T-helper 2 cell treated with Interferon-gamma antibody and Interleukin-4, amounts not matched to agents 5 μg/mL and 100 μg/mL, for 36 hours (primary cell): Measurements from ENCODE around the gene ZCCHC7.

ENCODE experiments used
- DNase-seq: peaks from one replicate; pipeline ENCODE4 v3.0.0; 2021; ENCODE audit warnings: low spot score
- H3K27ac Mint-ChIP-seq: one replicate; pipeline ENCODE4 v1.8.0; 2021; ENCODE audit warnings: mild to moderate bottlenecking, mixed read lengths
- H3K27me3 Mint-ChIP-seq: one replicate; pipeline ENCODE4 v1.8.0; 2021; ENCODE audit warnings: low read depth, mixed read lengths
- H3K36me3 Mint-ChIP-seq: one replicate; pipeline ENCODE4 v1.8.0; 2021; ENCODE audit warnings: low read depth, mixed read lengths
- H3K4me1 Mint-ChIP-seq: one replicate; pipeline ENCODE4 v1.8.0; 2021; ENCODE audit warnings: low read depth, mixed read lengths
- H3K4me3 Mint-ChIP-seq: one replicate; pipeline ENCODE4 v1.8.0; 2022; ENCODE audit warnings: mild to moderate bottlenecking, moderate library complexity, mixed read lengths
- H3K9me3 Mint-ChIP-seq: one replicate; pipeline ENCODE4 v1.8.0; 2021; ENCODE audit warnings: mixed read lengths

Gene ZCCHC7

DNA sequence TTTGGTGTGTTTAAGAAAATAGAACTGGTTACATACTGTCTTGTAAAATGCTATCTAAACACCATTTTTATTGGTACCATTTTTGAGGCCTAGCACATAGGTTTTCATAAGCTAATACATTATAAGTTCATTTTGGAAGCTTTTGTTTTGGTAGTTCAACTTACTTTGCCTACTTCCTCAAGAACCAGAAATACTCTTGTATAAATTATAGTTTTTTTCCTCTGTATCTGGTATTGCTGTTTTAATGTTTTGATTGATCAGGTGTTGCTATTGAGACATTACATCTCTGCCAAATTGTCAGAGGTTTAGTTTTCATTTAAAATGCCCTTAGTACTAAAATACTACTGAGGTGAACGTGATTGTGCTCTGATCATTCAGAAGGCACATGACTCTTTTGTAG lies 211.5 kb downstream of the ZCCHC7 start:
- DNase-seq, result no peak
- Mint-ChIP-seq H3K9me3 (no peaks in the 10 kb centered on the region), H3K4me1 (no peaks in the 10 kb centered on the region), H3K4me3 (no peak overlapping the region), H3K36me3 (no peaks in the 10 kb centered on the region), H3K27me3 (no peaks in the 10 kb centered on the region), H3K27ac (no peak overlapping the region)

DNA sequence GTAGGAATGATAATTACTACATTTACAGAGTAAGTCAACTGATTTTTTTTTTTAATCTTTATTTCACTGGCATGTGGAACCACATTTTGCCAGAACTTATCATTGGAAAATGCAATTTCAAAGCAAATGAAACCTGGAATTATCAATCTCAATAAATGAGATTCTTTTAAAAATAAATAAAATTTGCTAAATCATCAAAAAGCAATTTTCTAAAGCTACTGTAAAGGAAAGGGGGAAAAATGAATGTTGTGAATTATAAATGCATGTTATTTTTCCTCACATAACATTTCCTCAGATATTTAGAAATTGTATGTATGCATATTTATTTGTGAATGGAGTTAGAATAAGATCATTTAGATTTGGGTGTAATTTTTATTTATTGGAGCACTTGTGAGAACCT lies 212.2 kb downstream of the ZCCHC7 start:
- Mint-ChIP-seq H3K4me3 (no peak overlapping the region), H3K9me3 (no peaks in the 10 kb centered on the region), H3K36me3 (no peaks in the 10 kb centered on the region), H3K4me1 (no peaks in the 10 kb centered on the region), H3K27ac (no peak overlapping the region), H3K27me3 (no peaks in the 10 kb centered on the region)
- no peak for DNase-seq

DNA sequence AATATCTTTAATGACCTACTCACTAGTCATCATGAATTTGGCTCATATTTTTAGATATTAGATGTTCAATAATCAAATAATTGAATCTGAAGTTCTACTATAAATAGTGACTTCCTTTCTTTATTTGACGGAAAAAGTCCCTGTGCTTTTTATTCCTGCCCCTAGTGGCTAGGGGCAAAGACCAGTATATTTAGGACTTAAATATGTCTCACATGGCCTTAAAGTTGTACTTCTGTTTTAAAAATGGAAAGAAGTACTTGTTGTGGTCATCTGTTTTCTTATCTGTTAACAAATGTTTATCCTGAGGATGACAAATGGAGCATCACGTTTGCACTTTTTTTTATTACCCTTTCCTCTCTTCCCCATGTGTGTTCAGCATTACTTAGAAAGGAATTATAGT lies 212.9 kb downstream of the ZCCHC7 start:
- Mint-ChIP-seq H3K9me3 (no peaks in the 10 kb centered on the region), H3K4me3 (no peak overlapping the region), H3K4me1 (peaks cover 1% of the 10 kb centered on the region), H3K27ac (no peak overlapping the region), H3K36me3 (no peaks in the 10 kb centered on the region), H3K27me3 (no peaks in the 10 kb centered on the region)
- DNase-seq, result no peak

DNA sequence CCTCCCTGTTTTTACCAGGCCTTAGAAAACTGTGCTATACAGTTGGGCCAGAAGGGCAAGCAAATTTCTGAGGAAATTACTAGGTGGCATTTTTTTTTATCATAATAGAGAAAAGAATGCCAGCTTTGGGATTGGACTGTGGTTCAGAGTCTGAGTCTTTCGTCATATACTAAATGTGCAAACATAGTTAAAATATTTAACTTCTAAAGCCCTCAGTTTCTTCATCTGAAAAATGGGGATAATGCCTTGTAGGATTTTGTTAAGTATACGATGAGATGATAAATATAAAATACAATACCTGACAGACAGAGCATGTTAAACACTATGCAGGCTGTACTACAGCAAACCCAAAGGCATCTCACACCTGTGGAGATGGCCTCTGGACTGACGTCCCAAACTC lies 214.9 kb downstream of the ZCCHC7 start:
- H3K27ac Mint-ChIP-seq, result no peak overlapping the region
- no peak overlapping the region for H3K4me3 Mint-ChIP-seq
- no peaks in the 10 kb centered on the region for H3K36me3 Mint-ChIP-seq
- H3K9me3 Mint-ChIP-seq, result no peaks in the 10 kb centered on the region
- H3K4me1 Mint-ChIP-seq, result peaks cover 1% of the 10 kb centered on the region
- H3K27me3 Mint-ChIP-seq, result no peaks in the 10 kb centered on the region
- no peak for DNase-seq

DNA sequence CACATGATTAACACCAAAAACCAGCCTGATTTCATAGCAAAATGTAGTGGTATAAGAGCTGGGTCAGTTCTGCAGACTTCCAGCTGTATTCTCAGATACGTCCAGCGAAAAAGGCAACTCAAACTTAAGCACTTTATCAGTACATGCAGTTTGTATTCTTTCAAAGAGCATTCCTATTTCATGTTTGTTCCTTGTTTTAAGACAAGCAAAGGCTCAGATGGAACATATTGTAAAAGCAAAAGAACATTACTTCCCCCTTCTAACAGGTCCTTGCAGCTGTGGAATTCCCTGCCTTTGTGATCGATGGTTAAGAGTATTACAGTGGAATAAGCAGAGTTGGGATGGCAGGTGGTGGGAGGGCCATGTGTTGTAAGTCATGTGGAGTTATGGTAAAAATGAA lies 215.8 kb downstream of the ZCCHC7 start:
- Mint-ChIP-seq H3K9me3 (no peaks in the 10 kb centered on the region), H3K27me3 (no peaks in the 10 kb centered on the region), H3K4me1 (peaks cover 1% of the 10 kb centered on the region), H3K4me3 (no peak overlapping the region), H3K36me3 (no peaks in the 10 kb centered on the region), H3K27ac (no peak overlapping the region)
- no peak for DNase-seq

DNA sequence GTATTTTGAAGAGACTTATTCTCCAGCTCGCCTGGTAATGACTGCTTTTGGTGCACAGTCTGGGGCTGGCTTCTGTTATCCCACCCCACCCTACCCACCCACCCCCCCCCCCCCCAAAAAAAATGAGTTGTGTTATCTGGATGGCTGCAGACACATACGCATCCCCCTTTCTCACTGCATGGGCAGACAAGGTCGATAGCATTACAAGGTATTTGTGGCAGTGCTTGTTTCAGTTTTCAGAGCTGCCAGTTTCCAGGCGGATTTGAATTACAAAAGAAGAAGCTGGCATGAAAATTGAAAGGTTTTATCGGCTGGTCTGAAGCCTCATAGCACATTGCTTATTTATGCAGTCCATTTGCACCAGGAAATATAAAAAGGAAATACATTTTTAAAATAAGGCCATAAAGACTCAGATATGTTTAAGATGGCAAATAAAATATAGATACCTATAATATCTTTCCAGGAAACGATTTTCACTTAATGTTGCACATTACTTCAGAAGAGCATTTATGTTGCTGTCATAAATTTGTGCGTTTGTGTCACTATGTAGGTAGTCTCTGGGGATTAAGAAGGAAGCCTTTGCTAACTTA lies 217.0 kb downstream of the ZCCHC7 start:
- Mint-ChIP-seq H3K27me3 (no peaks in the 10 kb centered on the region), H3K4me1 (peaks cover 1% of the 10 kb centered on the region), H3K9me3 (no peaks in the 10 kb centered on the region), H3K27ac (no peak overlapping the region), H3K36me3 (no peaks in the 10 kb centered on the region), H3K4me3 (no peak overlapping the region)
- DNase-seq, result no peak

DNA sequence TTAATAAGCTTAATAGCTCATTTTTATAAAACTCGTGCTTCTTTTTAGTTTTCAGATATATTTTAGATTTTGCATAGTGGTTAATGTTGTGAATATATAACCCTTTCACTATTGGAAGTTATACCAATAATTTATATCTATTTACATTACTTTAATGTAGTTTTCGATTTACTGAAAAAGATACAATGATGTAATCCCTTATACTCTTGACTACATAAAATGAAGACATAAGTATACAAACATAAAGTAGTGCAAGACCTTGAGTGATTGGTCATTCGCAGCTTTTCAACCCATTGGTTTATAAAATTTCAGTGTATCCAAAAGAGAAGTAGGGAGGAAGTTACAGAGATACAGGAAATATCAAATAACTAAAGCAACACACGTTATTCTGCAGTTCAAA lies 217.8 kb downstream of the ZCCHC7 start:
- DNase-seq, result no peak
- no peaks in the 10 kb centered on the region for H3K36me3 Mint-ChIP-seq
- no peaks in the 10 kb centered on the region for H3K27me3 Mint-ChIP-seq
- no peak overlapping the region for H3K27ac Mint-ChIP-seq
- H3K4me3 Mint-ChIP-seq, result no peak overlapping the region
- peaks cover 1% of the 10 kb centered on the region for H3K4me1 Mint-ChIP-seq
- no peaks in the 10 kb centered on the region for H3K9me3 Mint-ChIP-seq

DNA sequence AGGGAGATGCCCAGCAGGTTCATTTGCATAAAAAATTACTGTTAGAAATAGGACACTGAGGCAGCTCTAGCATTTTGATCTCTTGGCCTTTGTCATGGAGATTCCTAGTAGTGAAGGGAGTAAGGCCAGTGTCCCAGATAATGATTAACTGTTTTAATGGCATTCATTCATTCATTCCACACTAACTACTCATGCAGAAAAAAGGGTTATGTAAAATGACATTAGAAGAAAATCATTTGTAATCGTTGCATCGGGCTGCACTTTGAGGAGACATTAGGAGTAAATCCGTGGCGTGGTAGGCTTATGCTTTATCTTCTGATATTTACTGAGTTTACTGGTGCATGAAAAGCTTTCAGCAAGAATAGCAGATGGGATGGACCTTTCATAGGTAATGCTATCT lies 219.5 kb downstream of the ZCCHC7 start:
- Mint-ChIP-seq H3K4me1 (peaks cover 1% of the 10 kb centered on the region), H3K36me3 (no peaks in the 10 kb centered on the region), H3K9me3 (no peaks in the 10 kb centered on the region), H3K4me3 (no peak overlapping the region), H3K27ac (no peak overlapping the region), H3K27me3 (no peaks in the 10 kb centered on the region)
- DNase-seq, result no peak

DNA sequence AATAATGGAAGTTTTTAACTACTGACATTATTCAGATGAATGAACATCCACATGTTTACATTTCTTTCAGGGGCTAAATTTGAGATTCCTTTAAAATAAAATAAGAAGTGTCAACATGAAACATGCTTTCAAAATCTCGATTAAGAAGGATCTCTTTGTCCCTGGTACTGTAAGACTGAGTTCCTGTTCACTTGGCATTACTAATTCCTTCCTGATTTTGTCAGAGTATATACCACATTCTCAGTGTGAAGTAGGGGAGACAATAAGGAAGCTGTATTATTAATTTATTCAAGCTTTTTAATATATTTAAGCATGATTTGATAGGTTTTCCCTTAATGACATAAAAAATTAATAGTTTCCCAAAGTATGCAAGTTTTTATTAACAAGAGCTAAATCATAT lies 220.6 kb downstream of the ZCCHC7 start:
- H3K27me3 Mint-ChIP-seq, result no peaks in the 10 kb centered on the region
- H3K4me3 Mint-ChIP-seq, result no peak overlapping the region
- H3K36me3 Mint-ChIP-seq, result no peaks in the 10 kb centered on the region
- no peaks in the 10 kb centered on the region for H3K9me3 Mint-ChIP-seq
- no peak overlapping the region for H3K27ac Mint-ChIP-seq
- no peak for DNase-seq
- H3K4me1 Mint-ChIP-seq, result peaks cover 1% of the 10 kb centered on the region

DNA sequence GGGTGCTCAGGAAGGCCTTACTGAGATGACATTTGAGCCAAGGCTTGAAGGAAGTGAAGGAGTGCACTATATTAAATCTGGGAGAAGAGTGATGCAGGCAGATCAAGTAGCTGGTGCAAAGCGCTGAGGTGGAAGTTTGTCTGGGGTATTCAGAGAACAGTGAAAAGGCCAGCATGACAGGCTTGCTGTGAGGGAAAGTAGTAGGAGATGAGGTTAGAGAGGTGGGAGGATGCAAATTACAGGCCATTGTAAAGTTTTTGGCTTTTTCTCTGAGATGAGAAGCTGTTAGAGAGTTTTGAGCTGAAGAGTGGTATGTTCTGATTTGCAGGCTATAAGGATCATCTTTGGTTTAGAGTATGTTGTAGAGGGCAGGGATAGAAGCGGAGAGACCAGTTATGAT lies 221.3 kb downstream of the ZCCHC7 start:
- H3K9me3 Mint-ChIP-seq, result no peaks in the 10 kb centered on the region
- H3K4me1 Mint-ChIP-seq, result peaks cover 1% of the 10 kb centered on the region
- H3K4me3 Mint-ChIP-seq, result no peak overlapping the region
- H3K27me3 Mint-ChIP-seq, result no peaks in the 10 kb centered on the region
- DNase-seq, result no peak
- no peak overlapping the region for H3K27ac Mint-ChIP-seq
- no peaks in the 10 kb centered on the region for H3K36me3 Mint-ChIP-seq

DNA sequence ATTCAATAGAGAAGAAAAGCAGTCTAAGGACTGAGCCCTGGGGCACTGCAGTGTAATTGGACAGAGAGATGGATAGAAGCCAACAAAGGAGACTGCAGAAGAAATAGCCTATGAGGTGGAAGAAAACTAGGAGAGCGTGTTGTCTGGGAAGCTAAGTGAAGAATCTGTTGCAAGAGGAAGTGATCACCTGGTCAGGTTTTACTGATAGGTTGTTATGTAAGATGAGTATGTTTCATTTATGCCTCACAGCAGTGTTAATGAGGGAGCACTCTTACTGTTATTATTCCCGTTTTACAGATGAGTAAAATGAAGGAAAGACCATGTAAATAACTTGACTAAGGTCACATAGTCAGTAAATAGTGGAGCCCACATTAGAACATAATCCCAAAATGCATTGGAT lies 222.1 kb downstream of the ZCCHC7 start:
- H3K4me1 Mint-ChIP-seq, result peaks cover 1% of the 10 kb centered on the region
- H3K9me3 Mint-ChIP-seq, result no peaks in the 10 kb centered on the region
- no peaks in the 10 kb centered on the region for H3K36me3 Mint-ChIP-seq
- DNase-seq, result no peak
- no peak overlapping the region for H3K4me3 Mint-ChIP-seq
- H3K27ac Mint-ChIP-seq, result no peak overlapping the region
- no peaks in the 10 kb centered on the region for H3K27me3 Mint-ChIP-seq

DNA sequence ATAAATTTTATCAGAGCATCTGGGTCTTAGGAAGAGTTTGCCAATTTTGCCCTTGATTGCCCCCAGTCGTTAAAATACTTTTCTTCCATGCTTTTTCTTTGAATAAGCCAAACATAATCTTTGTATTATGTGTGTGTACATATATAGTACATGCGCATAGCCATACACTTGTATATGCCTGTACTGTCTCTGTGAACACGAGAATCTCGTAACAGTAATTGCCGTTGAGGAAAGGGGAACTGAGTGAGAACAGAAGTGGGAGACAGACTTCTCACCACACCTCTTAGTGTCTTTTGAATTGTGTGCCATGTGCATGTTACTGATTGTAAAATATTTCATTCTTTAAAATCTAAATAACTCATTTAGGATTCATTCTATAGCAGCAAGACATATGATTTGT lies 222.5 kb downstream of the ZCCHC7 start:
- Mint-ChIP-seq H3K4me1 (peaks cover under 1% of the 10 kb centered on the region), H3K27me3 (no peaks in the 10 kb centered on the region), H3K36me3 (no peaks in the 10 kb centered on the region), H3K4me3 (no peak overlapping the region), H3K27ac (no peak overlapping the region), H3K9me3 (no peaks in the 10 kb centered on the region)
- DNase-seq, result no peak

DNA sequence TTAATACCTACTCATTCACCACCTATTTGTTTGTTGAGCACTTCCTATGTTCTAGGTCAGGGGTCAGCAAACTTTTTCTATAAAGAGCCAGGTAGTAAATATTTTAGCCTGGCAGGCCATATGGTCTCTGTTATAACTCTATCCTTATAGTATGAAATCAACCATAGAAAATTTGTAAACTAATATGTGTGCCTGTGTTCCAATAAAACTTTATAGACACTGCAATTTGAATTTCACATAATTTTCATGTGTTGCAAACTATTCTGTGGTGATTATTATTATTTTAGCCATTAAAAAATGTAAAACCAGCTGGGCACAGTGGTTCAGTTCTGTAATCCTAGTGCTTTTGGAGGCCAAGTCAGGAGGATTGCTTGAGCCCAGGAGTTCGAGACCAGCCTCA lies 223.3 kb downstream of the ZCCHC7 start:
- H3K9me3 Mint-ChIP-seq, result no peaks in the 10 kb centered on the region
- H3K4me3 Mint-ChIP-seq, result no peak overlapping the region
- no peak overlapping the region for H3K27ac Mint-ChIP-seq
- H3K27me3 Mint-ChIP-seq, result no peaks in the 10 kb centered on the region
- H3K36me3 Mint-ChIP-seq, result no peaks in the 10 kb centered on the region
- no peaks in the 10 kb centered on the region for H3K4me1 Mint-ChIP-seq
- no peak for DNase-seq

DNA sequence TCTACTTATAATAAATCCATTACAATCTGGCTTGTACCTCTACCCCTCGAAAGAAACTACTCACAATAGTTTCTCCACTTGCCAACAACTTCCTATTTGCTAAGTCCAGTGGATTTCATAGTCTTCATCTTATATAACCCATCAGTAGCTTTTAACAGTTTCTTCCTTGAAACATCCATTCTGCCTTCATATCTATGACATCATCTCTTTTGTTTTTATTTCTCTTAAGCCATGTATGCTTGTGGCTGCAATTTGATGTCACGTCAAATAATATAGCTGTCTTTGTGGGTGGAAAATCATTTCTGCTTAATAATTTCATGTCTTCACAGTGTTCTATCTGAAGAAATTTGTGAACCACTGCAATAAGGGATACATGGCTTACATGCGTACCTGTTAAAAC lies 224.7 kb downstream of the ZCCHC7 start:
- no peaks in the 10 kb centered on the region for H3K36me3 Mint-ChIP-seq
- no peak overlapping the region for H3K27ac Mint-ChIP-seq
- no peaks in the 10 kb centered on the region for H3K4me1 Mint-ChIP-seq
- H3K9me3 Mint-ChIP-seq, result no peaks in the 10 kb centered on the region
- H3K27me3 Mint-ChIP-seq, result no peaks in the 10 kb centered on the region
- H3K4me3 Mint-ChIP-seq, result no peak overlapping the region
- no peak for DNase-seq

DNA sequence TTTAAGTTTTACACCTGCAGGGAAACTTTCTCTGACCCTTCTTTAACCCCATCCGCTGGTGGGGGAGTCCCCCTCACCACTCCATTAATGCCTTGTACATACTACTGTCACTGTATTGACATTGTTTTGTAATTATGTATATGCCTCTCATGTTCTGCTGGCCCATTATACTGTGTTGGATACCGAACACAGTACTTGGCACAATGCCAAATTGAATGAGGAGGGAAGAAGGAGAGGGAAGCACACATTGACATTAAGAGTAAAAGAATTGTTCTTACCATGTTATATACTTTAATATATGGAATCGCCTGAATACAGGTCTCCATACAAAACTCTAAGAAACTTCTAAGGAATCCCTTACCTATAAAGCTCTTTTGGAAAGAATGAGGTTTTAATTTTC lies 228.5 kb downstream of the ZCCHC7 start:
- no peaks in the 10 kb centered on the region for H3K27me3 Mint-ChIP-seq
- H3K4me3 Mint-ChIP-seq, result no peak overlapping the region
- no peaks in the 10 kb centered on the region for H3K4me1 Mint-ChIP-seq
- H3K27ac Mint-ChIP-seq, result no peak overlapping the region
- H3K9me3 Mint-ChIP-seq, result no peaks in the 10 kb centered on the region
- peaks cover 14% of the 10 kb centered on the region for H3K36me3 Mint-ChIP-seq
- DNase-seq, result no peak
